Liver (tissue), 9 donors: ENCODE data around the gene FOLR1. TPM values are rescaled to one million over a fixed set of nuclear protein-coding genes. Genes with fewer than 3 reads are reported as not detected.

ENCODE experiments used
- DNase-seq: peaks from one replicate; pipeline ENCODE4 v3.0.0-alpha.2; 2017; ENCODE audit warnings: low spot score
- H3K27ac ChIP-seq, 2 donors: one replicate each; pipeline ENCODE4 v1.7.0; 2013; ENCODE audit warnings: inconsistent platforms in 2 of 2, low read length in 2 of 2, control low read depth in 1 of 2, low read depth in 1 of 2, mild to moderate bottlenecking in 1 of 2
- H3K27me3 ChIP-seq, 4 donors: one replicate each; pipeline versions ENCODE4 v1.6.1 to v1.7.0; 2013; ENCODE audit warnings: low read length in 3 of 4, inconsistent platforms in 1 of 4, mild to moderate bottlenecking in 1 of 4, moderate library complexity in 1 of 4; ENCODE audit not compliant: control insufficient read depth in 4 of 4, insufficient read depth in 4 of 4
- H3K36me3 ChIP-seq, 4 donors: one replicate each; pipeline versions ENCODE4 v1.6.1 to v1.7.0; 2013; ENCODE audit warnings: low read length in 3 of 4, mild to moderate bottlenecking in 3 of 4, low read depth in 1 of 4, moderate library complexity in 1 of 4; ENCODE audit not compliant: control insufficient read depth in 4 of 4, insufficient read depth in 3 of 4
- H3K4me1 ChIP-seq, 4 donors: one replicate each; pipeline versions ENCODE4 v1.6.1 to v1.7.0; 2013; ENCODE audit warnings: low read length in 3 of 4, mild to moderate bottlenecking in 3 of 4, moderate library complexity in 1 of 4; ENCODE audit not compliant: control insufficient read depth in 4 of 4, insufficient read depth in 4 of 4
- H3K4me3 ChIP-seq, 3 donors: one replicate each; pipeline versions ENCODE4 v1.6.1 to v1.7.0; 2013; ENCODE audit warnings: low read length in 3 of 3, control low read depth in 1 of 3, low read depth in 1 of 3, mild to moderate bottlenecking in 1 of 3
- H3K9ac ChIP-seq, 2 donors: one replicate each; pipeline ENCODE4 v1.7.0; 2013; ENCODE audit warnings: low read length in 2 of 2, mild to moderate bottlenecking in 2 of 2, moderate library complexity in 2 of 2, control low read depth in 1 of 2, low read depth in 1 of 2
- H3K9me3 ChIP-seq, 4 donors: one replicate each; pipeline versions ENCODE4 v1.6.1 to v1.7.0; 2013; ENCODE audit warnings: low read length in 3 of 4; ENCODE audit not compliant: control insufficient read depth in 4 of 4
- ATF3 ChIP-seq: IDR thresholded peaks from 2 replicates; pipeline ENCODE4 v1.6.1; 2016; ENCODE audit warnings: antibody characterized with exemption
- CTCF ChIP-seq: fragments of 150-350 bp; IDR thresholded peaks from 2 replicates; pipeline ENCODE4 v1.5.1; 2017; ENCODE audit warnings: improper control_type of control experiment, low read depth, low read length; ENCODE audit not compliant: missing input control
- EGR1 ChIP-seq, 2 donors: IDR thresholded peaks; 2 replicates each; pipeline ENCODE4 v1.6.1; 2016 to 2018; ENCODE audit warnings: antibody characterized with exemption in 2 of 2, low read depth in 2 of 2
- FOXA1 ChIP-seq: IDR thresholded peaks from 2 replicates; pipeline ENCODE4 v1.6.1; 2016; ENCODE audit warnings: antibody characterized with exemption
- FOXA2 ChIP-seq: IDR thresholded peaks from 2 replicates; pipeline ENCODE4 v1.6.1; 2016; ENCODE audit warnings: antibody characterized with exemption
- GABPA ChIP-seq, 2 donors: IDR thresholded peaks in 1 of 2; conservative IDR thresholded peaks in 1 of 2; 2 replicates each; pipeline ENCODE4 v1.6.1; 2016; ENCODE audit warnings: antibody characterized with exemption in 2 of 2, mild to moderate bottlenecking in 1 of 2, moderate library complexity in 1 of 2
- HNF4A ChIP-seq, 2 donors: conservative IDR thresholded peaks; 2 replicates each; pipeline ENCODE4 v1.6.1; 2016; ENCODE audit warnings: antibody characterized with exemption in 2 of 2, mild to moderate bottlenecking in 2 of 2
- HNF4G ChIP-seq: IDR thresholded peaks from 2 replicates; pipeline ENCODE4 v1.6.1; 2016; ENCODE audit warnings: antibody characterized with exemption
- MAX ChIP-seq: IDR thresholded peaks from 2 replicates; pipeline ENCODE4 v1.6.1; 2016; ENCODE audit warnings: antibody characterized with exemption
- NR2F2 ChIP-seq: IDR thresholded peaks from 2 replicates; pipeline ENCODE4 v1.6.1; 2016; ENCODE audit warnings: antibody characterized with exemption
- RAD21 ChIP-seq, 2 donors: IDR thresholded peaks; 2 replicates each; pipeline ENCODE4 v1.6.1; 2016; ENCODE audit warnings: antibody characterized with exemption in 2 of 2, mild to moderate bottlenecking in 2 of 2
- REST ChIP-seq: IDR thresholded peaks from 2 replicates; pipeline ENCODE4 v1.6.1; 2016; ENCODE audit warnings: antibody characterized with exemption, mild to moderate bottlenecking
- RXRA ChIP-seq, 2 donors: IDR thresholded peaks; 2 replicates each; pipeline ENCODE4 v1.6.1; 2017 to 2018; ENCODE audit warnings: antibody characterized with exemption in 2 of 2, mild to moderate bottlenecking in 1 of 2
- SP1 ChIP-seq: IDR thresholded peaks from 2 replicates; pipeline ENCODE4 v1.6.1; 2018; ENCODE audit warnings: antibody characterized with exemption, mild to moderate bottlenecking
- TAF1 ChIP-seq: conservative IDR thresholded peaks from 2 replicates; pipeline ENCODE4 v1.6.1; 2016; ENCODE audit warnings: antibody characterized with exemption, mild to moderate bottlenecking
- YY1 ChIP-seq: IDR thresholded peaks from 2 replicates; pipeline ENCODE4 v1.6.1; 2016; ENCODE audit warnings: antibody characterized with exemption, mild to moderate bottlenecking
- ZBTB33 ChIP-seq: IDR thresholded peaks from 2 replicates; pipeline ENCODE4 v1.6.1; 2016; ENCODE audit warnings: antibody characterized with exemption
- WGBS: extraction: QIAGEN DNeasy Blood & Tissue Kit; methylation state at CpG from one replicate; pipeline ENCODE4 v1.1.7; 2013; 5-methylcytosine and 5-hydroxymethylcytosine counted together
- polyA plus RNA-seq, 2 donors: library from polyadenylated mRNA; stranded (reverse) in 1 of 2; unstranded in 1 of 2; fragments of 200-250 nt in 1 of 2; fragments of >200 nt in 1 of 2; fragmentation: Nextera tagmentation in 1 of 2; extraction: Ambion mirVana in 1 of 2; gene quantifications; one replicate each; pipeline versions ENCODE4 v1.2.1 to v1.2.3, GENCODE V29; 2013 to 2015
- total RNA-seq, 2 donors: library from RNA; depleted of rRNA; stranded (reverse); fragments of >200 nt; gene quantifications; one replicate each; pipeline ENCODE4 v1.2.3, GENCODE V29; 2014
- donor health status: healthy.
- donor health status: healthy.
- donor health status: healthy.
- donor health status: healthy.
- donor health status: healthy.

The FOLR1 gene
- total and polyA plus RNA-seq, 4 donors = 0.06 to 0.21 (median 0.09) TPM; not detected in 1

GRCh38 chr11:72222907-72223614, 31.1 kb downstream of the FOLR1 start (continued):
- no peak for TF ChIP-seq ZBTB33
- TF ChIP-seq RAD21 (IDR thresholded peaks at IDR 0.05) = peak in 1 of 2 donors; percentile 38
- TF ChIP-seq NR2F2 = peak; percentile 56
- TF ChIP-seq SP1 = peak; percentile 71
- TF ChIP-seq RXRA (IDR thresholded peaks at IDR 0.05) = peak; percentile 42 to 53
- TF ChIP-seq GABPA (IDR thresholded peaks at IDR 0.05 in 1 of 2, conservative IDR thresholded peaks at IDR 0.05 in 1 of 2) = peak in 1 of 2 donors; percentile 79

GRCh38 chr11:72223615-72224563, 31.9 kb downstream of the FOLR1 start:
- DNase-seq = peak; percentile 75
- H3K36me3 ChIP-seq = peaks cover 2 to 8% (median 5%) of the 10 kb centered on the region in 4 donors
- H3K9ac ChIP-seq = peak overlapping the region; percentile 83 to 85
- peaks cover 1 to 23% (median 11%) of the 10 kb centered on the region in 4 donors for H3K4me1 ChIP-seq
- WGBS = under 1% methylated on average over 84 of the region's 84 CpGs
- H3K9me3 ChIP-seq = no peaks in the 10 kb centered on the region
- H3K4me3 ChIP-seq = peak overlapping the region; percentile 77 to 90 (median 90)
- TF ChIP-seq TAF1 (no peak), RAD21 (IDR thresholded peaks at IDR 0.05) (no peak), SP1 (no peak), NR2F2 (no peak), MAX (no peak), EGR1 (IDR thresholded peaks at IDR 0.05; ENCODE audit: low read depth in 2 of 2) (no peak), FOXA1 (no peak), CTCF (no peak), REST (no peak), ATF3 (no peak), RXRA (IDR thresholded peaks at IDR 0.05) (no peak), GABPA (IDR thresholded peaks at IDR 0.05 in 1 of 2, conservative IDR thresholded peaks at IDR 0.05 in 1 of 2) (no peak), FOXA2 (no peak), YY1 (no peak), HNF4G (no peak), HNF4A (conservative IDR thresholded peaks at IDR 0.05) (no peak), ZBTB33 (no peak)
- no peaks in the 10 kb centered on the region for H3K27me3 ChIP-seq
- H3K27ac ChIP-seq = peak overlapping the region; percentile 82 to 90
